Mesenchymal stem cell (in vitro differentiated cells and primary cell): ENCODE measurements around the gene KRT10.

Experiments
- DNase-seq: peaks from one replicate; pipeline ENCODE4 v3.0.0-alpha.2; 2013
- H2AFZ ChIP-seq: one replicate; pipeline ENCODE4 v1.6.1; 2013; ENCODE audit warnings: low read depth, mild to moderate bottlenecking, control low read depth, inconsistent platforms, low read length, moderate library complexity
- H2AK5ac ChIP-seq: 2 replicates; pipeline ENCODE4 v1.6.1; 2013; ENCODE audit warnings: low read length, moderate library complexity, mild to moderate bottlenecking, inconsistent platforms; ENCODE audit not compliant: severe bottlenecking
- H2BK120ac ChIP-seq: one replicate; pipeline ENCODE4 v1.6.1; 2013; ENCODE audit warnings: low read depth, mild to moderate bottlenecking, inconsistent platforms, low read length, moderate library complexity
- H2BK12ac ChIP-seq, 2 experiments: one replicate each; pipeline ENCODE4 v1.6.1; 2013; ENCODE audit warnings: inconsistent platforms in 2 of 2, low read length in 2 of 2, mild to moderate bottlenecking in 2 of 2, moderate library complexity in 2 of 2, control low read depth in 1 of 2
- H2BK15ac ChIP-seq: one replicate; pipeline ENCODE4 v1.6.1; 2013; ENCODE audit warnings: mild to moderate bottlenecking, low read depth, inconsistent platforms; ENCODE audit not compliant: poor library complexity, severe bottlenecking
- H2BK5ac ChIP-seq: 2 replicates; pipeline ENCODE4 v1.6.1; 2013; ENCODE audit warnings: low read depth, mild to moderate bottlenecking, low read length, control low read depth, inconsistent platforms; ENCODE audit not compliant: poor library complexity, severe bottlenecking
- H3K14ac ChIP-seq, 2 experiments: one replicate each; pipeline ENCODE4 v1.6.1; 2013; ENCODE audit warnings: inconsistent platforms in 2 of 2, low read length in 2 of 2, control low read depth in 1 of 2, mild to moderate bottlenecking in 1 of 2, moderate library complexity in 1 of 2
- H3K18ac ChIP-seq, 2 experiments: one replicate each; pipeline ENCODE4 v1.6.1; 2013; ENCODE audit warnings: inconsistent platforms in 2 of 2, low read length in 2 of 2, control low read depth in 1 of 2, low read depth in 1 of 2, mild to moderate bottlenecking in 1 of 2
- H3K23ac ChIP-seq, 2 experiments: one replicate each; pipeline ENCODE4 v1.6.1; 2013; ENCODE audit warnings: inconsistent platforms in 2 of 2, low read length in 2 of 2, mild to moderate bottlenecking in 2 of 2, moderate library complexity in 2 of 2, control low read depth in 1 of 2
- H3K27ac ChIP-seq: 2 replicates; pipeline ENCODE4 v1.5.1; 2013; ENCODE audit warnings: mild to moderate bottlenecking, moderate library complexity, low read length, control low read depth, inconsistent platforms; ENCODE audit not compliant: poor library complexity, severe bottlenecking
- H3K27me3 ChIP-seq, 2 experiments: 2 replicates each; pipeline versions ENCODE4 v1.6.1 to v1.7.0; 2013; ENCODE audit warnings: low read length in 2 of 2, mild to moderate bottlenecking in 2 of 2, moderate library complexity in 2 of 2, control low read depth in 1 of 2, inconsistent platforms in 1 of 2; ENCODE audit not compliant: control insufficient read depth in 1 of 2, insufficient read depth in 1 of 2
- H3K36me3 ChIP-seq, 2 experiments: 2 replicates each; pipeline versions ENCODE4 v1.6.1 to v1.7.0; 2013; ENCODE audit warnings: low read length in 2 of 2, control low read depth in 1 of 2, inconsistent platforms in 1 of 2, low read depth in 1 of 2, mild to moderate bottlenecking in 1 of 2; ENCODE audit not compliant: insufficient read depth in 2 of 2, control insufficient read depth in 1 of 2
- H3K4ac ChIP-seq, 2 experiments: one replicate each; pipeline ENCODE4 v1.6.1; 2013; ENCODE audit warnings: inconsistent platforms in 2 of 2, low read length in 2 of 2, mild to moderate bottlenecking in 2 of 2, moderate library complexity in 2 of 2, control low read depth in 1 of 2, low read depth in 1 of 2
- H3K4me1 ChIP-seq: 2 replicates; pipeline ENCODE4 v1.6.1; 2013; ENCODE audit warnings: low read depth, low read length, control low read depth; ENCODE audit not compliant: control insufficient read depth, insufficient read depth
- H3K4me2 ChIP-seq: 2 replicates; pipeline ENCODE4 v1.6.1; 2013; ENCODE audit warnings: low read length, mild to moderate bottlenecking, inconsistent platforms; ENCODE audit not compliant: poor library complexity, severe bottlenecking
- H3K4me3 ChIP-seq, 2 experiments: 2 replicates each; pipeline versions ENCODE4 v1.5.1 to v1.7.0; 2013; ENCODE audit warnings: low read length in 2 of 2, mild to moderate bottlenecking in 2 of 2, control low read depth in 1 of 2, low read depth in 1 of 2; ENCODE audit not compliant: insufficient read depth in 1 of 2
- H3K79me1 ChIP-seq: replicated peaks from 2 replicates; pipeline ENCODE4 v1.6.1; 2013; ENCODE audit warnings: mild to moderate bottlenecking, control low read depth, low read length, inconsistent platforms; ENCODE audit not compliant: poor library complexity, severe bottlenecking
- H3K9ac ChIP-seq: 2 replicates; pipeline ENCODE4 v1.7.0; 2013; ENCODE audit warnings: mild to moderate bottlenecking, low read length, moderate library complexity
- H3K9me3 ChIP-seq: 2 replicates; pipeline ENCODE4 v1.7.0; 2013; ENCODE audit warnings: mild to moderate bottlenecking, low read length; ENCODE audit not compliant: control insufficient read depth
- H4K8ac ChIP-seq: one replicate; pipeline ENCODE4 v1.6.1; 2013; ENCODE audit warnings: inconsistent platforms, mild to moderate bottlenecking, low read length, moderate library complexity
- H4K91ac ChIP-seq: one replicate; pipeline ENCODE4 v1.6.1; 2013; ENCODE audit warnings: mild to moderate bottlenecking, low read length, inconsistent platforms
- WGBS: methylation state at CpG from one replicate; pipeline ENCODE4 v1.1.7; 2013; ENCODE audit warnings: mixed read lengths; 5-methylcytosine and 5-hydroxymethylcytosine counted together

The KRT10 gene

GRCh38 chr17:40799859-40800258 is 22.6 kb downstream of the KRT10 start, which contains the start of gene KRT28:
TSS of gene KRT28 (minus strand) at chr17:40799959. CDS start at chr17:40799893, 66 bp downstream.
- H2BK15ac ChIP-seq = no peak within 1 kb of the TSS
- H3K4me2 ChIP-seq = no peak within 1 kb of the TSS
- no peak within 1 kb of the TSS for H4K8ac ChIP-seq
- no peaks in the 10 kb centered on the region for H3K4me1 ChIP-seq
- H3K18ac ChIP-seq = no peak within 1 kb of the TSS
- WGBS = no CpG with 5 or more reads among the region's 3 CpGs
- no peak within 1 kb of the TSS for H3K23ac ChIP-seq
- H3K79me1 ChIP-seq = no peaks in the 10 kb centered on the region
- no peak within 1 kb of the TSS for H3K14ac ChIP-seq
- H3K9ac ChIP-seq = no peak within 1 kb of the TSS
- H2AFZ ChIP-seq = no peak within 1 kb of the TSS
- H2AK5ac ChIP-seq = no peak within 1 kb of the TSS
- no peak within 1 kb of the TSS for H3K4ac ChIP-seq
- H2BK12ac ChIP-seq = no peak within 1 kb of the TSS
- no peak within 1 kb of the TSS for H3K4me3 ChIP-seq
- no peak for DNase-seq
- no peak within 1 kb of the TSS for H4K91ac ChIP-seq
- H3K9me3 ChIP-seq = no peaks in the 10 kb centered on the region
- no peak within 1 kb of the TSS for H2BK120ac ChIP-seq
- H3K36me3 ChIP-seq = no peaks in the 10 kb centered on the region
- peaks cover 0 to 31% of the 10 kb centered on the region in 2 experiments for H3K27me3 ChIP-seq
- no peak within 1 kb of the TSS for H2BK5ac ChIP-seq
- no peak within 1 kb of the TSS for H3K27ac ChIP-seq

- Histone ChIP-seq H2AK5ac (no peak overlapping the region), H3K4me2 (no peak overlapping the region), H2BK12ac (no peak overlapping the region), H3K9me3 (no peaks in the 10 kb centered on the region), H4K8ac (no peak overlapping the region), H3K9ac (no peak overlapping the region), H2BK120ac (no peak overlapping the region), H3K4me1 (no peaks in the 10 kb centered on the region), H4K91ac (no peak overlapping the region), H3K4me3 (no peak overlapping the region), H3K18ac (no peak overlapping the region), H2BK5ac (no peak overlapping the region), H3K36me3 (no peaks in the 10 kb centered on the region), H3K27ac (no peak overlapping the region), H3K23ac (no peak overlapping the region), H3K27me3 (peaks cover 0 to 34% of the 10 kb centered on the region in 2 experiments), H3K79me1 (no peaks in the 10 kb centered on the region), H3K4ac (no peak overlapping the region), H2AFZ (no peak overlapping the region), H2BK15ac (no peak overlapping the region), H3K14ac (no peak overlapping the region)
- no peak for DNase-seq
- 91% methylated on average over 27 of the region's 27 CpGs for WGBS
These were observed 25.6 kb downstream of the KRT10 start for GRCh38 chr17:40796846-40797245.

- Histone ChIP-seq H3K79me1 (no peaks in the 10 kb centered on the region), H3K27me3 (peaks cover 0 to 24% of the 10 kb centered on the region in 2 experiments), H2BK12ac (no peak overlapping the region), H3K18ac (no peak overlapping the region), H2BK120ac (no peak overlapping the region), H2AFZ (no peak overlapping the region), H4K8ac (no peak overlapping the region), H3K9ac (no peak overlapping the region), H2BK15ac (no peak overlapping the region), H2BK5ac (no peak overlapping the region), H4K91ac (no peak overlapping the region), H3K4me2 (no peak overlapping the region), H3K36me3 (no peaks in the 10 kb centered on the region), H3K4ac (no peak overlapping the region), H3K23ac (no peak overlapping the region), H2AK5ac (no peak overlapping the region), H3K9me3 (no peaks in the 10 kb centered on the region), H3K4me3 (no peak overlapping the region), H3K4me1 (no peaks in the 10 kb centered on the region), H3K14ac (no peak overlapping the region), H3K27ac (no peak overlapping the region)
- DNase-seq = no peak
- 79% methylated on average over 6 of the region's 10 CpGs for WGBS
These were observed 27.3 kb downstream of the KRT10 start for GRCh38 chr17:40795019-40795667.

GRCh38 chr17:40794466-40794865 is 27.9 kb downstream of the KRT10 start:
- 92% methylated on average over 2 of the region's 2 CpGs for WGBS
- Histone ChIP-seq H3K4me1 (no peaks in the 10 kb centered on the region), H3K4me2 (no peak overlapping the region), H3K9ac (no peak overlapping the region), H3K18ac (no peak overlapping the region), H3K4ac (no peak overlapping the region), H3K23ac (no peak overlapping the region), H3K79me1 (no peaks in the 10 kb centered on the region), H2AFZ (no peak overlapping the region), H3K14ac (no peak overlapping the region), H4K8ac (no peak overlapping the region), H2BK12ac (no peak overlapping the region), H2BK120ac (no peak overlapping the region), H3K4me3 (no peak overlapping the region), H3K36me3 (no peaks in the 10 kb centered on the region), H2AK5ac (no peak overlapping the region), H2BK5ac (no peak overlapping the region), H2BK15ac (no peak overlapping the region), H3K27me3 (peaks cover 0 to 19% of the 10 kb centered on the region in 2 experiments), H4K91ac (no peak overlapping the region), H3K27ac (no peak overlapping the region), H3K9me3 (no peaks in the 10 kb centered on the region)
- DNase-seq = no peak
